HG03097 (cell line): ENCODE measurements around the gene LY6G6F.

Source experiments
- ATAC-seq: cut with Tn5 transposase; IDR thresholded peaks from one replicate; pipeline ENCODE4 v1.9.1; 2021; ENCODE audit not compliant: unreplicated experiment, low FRiP score

The LY6G6F gene

GRCh38 chr6:31722173-31722572, 15.5 kb downstream of the LY6G6F start:
- no peak for ATAC-seq

GRCh38 chr6:31723245-31723979, 16.7 kb downstream of the LY6G6F start, which contains the start of gene MPIG6B:
MPIG6B (plus strand) TSS chr6:31723373; CDS start chr6:31723384, 11 bp downstream.
- ATAC-seq, result no peak

- ATAC-seq, result no peak
These were observed 17.5 kb downstream of the LY6G6F start for GRCh38 chr6:31723980-31724691.

- no peak for ATAC-seq
These were observed 19.1 kb downstream of the LY6G6F start for GRCh38 chr6:31725502-31726350.

- no peak for ATAC-seq
These were observed 20.5 kb downstream of the LY6G6F start for GRCh38 chr6:31727034-31727716.

GRCh38 chr6:31727717-31728671, 21.3 kb downstream of the LY6G6F start:
- no peak for ATAC-seq

GRCh38 chr6:31728767-31729514, 22.3 kb downstream of the LY6G6F start, which contains the start of gene DDAH2:
DDAH2 (minus strand) TSS chr6:31729299; CDS start chr6:31729161, 138 bp downstream.
- no peak for ATAC-seq

- ATAC-seq, result peak; percentile 33
These were observed 22.9 kb downstream of the LY6G6F start for GRCh38 chr6:31729515-31729978.

- peak; percentile 8 for ATAC-seq
These were observed 23.4 kb downstream of the LY6G6F start for GRCh38 chr6:31729979-31730630.

- no peak for ATAC-seq
These were observed 24.0 kb downstream of the LY6G6F start for GRCh38 chr6:31730631-31731086.

- ATAC-seq, result no peak
These were observed 25.4 kb downstream of the LY6G6F start for GRCh38 chr6:31732029-31732428.

GRCh38 chr6:31733734-31734133, 27.1 kb downstream of the LY6G6F start:
- no peak for ATAC-seq

GRCh38 chr6:31734247-31734820, 27.7 kb downstream of the LY6G6F start:
- no peak for ATAC-seq

GRCh38 chr6:31734821-31735406, 28.2 kb downstream of the LY6G6F start:
- ATAC-seq, result no peak

- no peak for ATAC-seq
These were observed 29.5 kb downstream of the LY6G6F start, which contains the start of gene CLIC1 for GRCh38 chr6:31736021-31736767. CLIC1 (minus strand) TSS chr6:31736530; CDS start chr6:31736300, 230 bp downstream.

GRCh38 chr6:31736768-31737314, 30.2 kb downstream of the LY6G6F start:
- no peak for ATAC-seq
